GM12872 (cell line): ENCODE results near the gene CDH4.

ENCODE experiments used
- TF ChIP-seq, protein P1 (sequence below): IDR thresholded peaks from 3 replicates; pipeline ENCODE4 v1.5.1; 2011; ENCODE audit warnings: low read depth, mild to moderate bottlenecking, low read length, moderate library complexity; ENCODE audit not compliant: insufficient read depth

The CDH4 gene

DNA sequence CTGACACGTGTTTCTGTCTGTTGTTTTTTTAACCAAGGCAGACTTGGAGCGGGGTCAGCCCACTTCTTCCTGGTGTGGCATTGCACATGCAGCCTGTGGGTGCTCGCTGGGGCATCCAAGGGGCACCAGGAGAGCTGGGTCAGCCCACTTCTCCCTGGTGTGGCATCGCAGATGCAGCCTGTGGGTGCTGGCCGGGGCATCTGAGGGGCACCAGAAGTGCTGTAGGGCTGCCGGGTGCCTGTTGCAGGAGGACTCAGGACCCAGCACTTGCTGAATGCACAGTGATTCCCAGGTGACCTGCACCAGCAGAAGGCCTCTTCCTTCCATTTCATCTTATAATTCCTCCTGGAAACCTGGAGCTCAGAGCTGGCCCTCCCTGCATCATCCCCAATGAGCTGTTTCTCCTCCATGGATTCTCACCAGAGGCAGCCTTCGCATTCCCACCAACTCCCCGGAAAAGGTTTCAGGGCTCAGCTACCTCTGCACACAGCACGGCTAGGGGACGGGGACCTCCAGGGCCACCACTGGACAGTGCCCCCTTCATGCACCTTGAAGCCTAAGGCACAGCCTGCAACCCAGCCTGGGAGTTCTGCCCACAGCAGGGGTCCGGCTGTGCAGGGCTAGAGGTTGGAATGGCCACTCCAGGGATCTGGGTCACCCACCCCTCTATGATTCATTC, 594.8 kb downstream of the CDH4 start:
- TF ChIP-seq, protein P1, sequence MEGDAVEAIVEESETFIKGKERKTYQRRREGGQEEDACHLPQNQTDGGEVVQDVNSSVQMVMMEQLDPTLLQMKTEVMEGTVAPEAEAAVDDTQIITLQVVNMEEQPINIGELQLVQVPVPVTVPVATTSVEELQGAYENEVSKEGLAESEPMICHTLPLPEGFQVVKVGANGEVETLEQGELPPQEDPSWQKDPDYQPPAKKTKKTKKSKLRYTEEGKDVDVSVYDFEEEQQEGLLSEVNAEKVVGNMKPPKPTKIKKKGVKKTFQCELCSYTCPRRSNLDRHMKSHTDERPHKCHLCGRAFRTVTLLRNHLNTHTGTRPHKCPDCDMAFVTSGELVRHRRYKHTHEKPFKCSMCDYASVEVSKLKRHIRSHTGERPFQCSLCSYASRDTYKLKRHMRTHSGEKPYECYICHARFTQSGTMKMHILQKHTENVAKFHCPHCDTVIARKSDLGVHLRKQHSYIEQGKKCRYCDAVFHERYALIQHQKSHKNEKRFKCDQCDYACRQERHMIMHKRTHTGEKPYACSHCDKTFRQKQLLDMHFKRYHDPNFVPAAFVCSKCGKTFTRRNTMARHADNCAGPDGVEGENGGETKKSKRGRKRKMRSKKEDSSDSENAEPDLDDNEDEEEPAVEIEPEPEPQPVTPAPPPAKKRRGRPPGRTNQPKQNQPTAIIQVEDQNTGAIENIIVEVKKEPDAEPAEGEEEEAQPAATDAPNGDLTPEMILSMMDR, result no peak

GRCh38 chr20:61847420-61847748, 595.3 kb downstream of the CDH4 start:
- TF ChIP-seq, protein P1, result no peak

GRCh38 chr20:61847986-61848385, 595.9 kb downstream of the CDH4 start:
- TF ChIP-seq, protein P1, result no peak

GRCh38 chr20:61848851-61849250, 596.8 kb downstream of the CDH4 start:
- TF ChIP-seq, protein P1, result no peak

- TF ChIP-seq, protein P1, result no peak
These were observed 597.3 kb downstream of the CDH4 start for GRCh38 chr20:61849376-61849775.

- TF ChIP-seq, protein P1, result no peak
These were observed 597.8 kb downstream of the CDH4 start for GRCh38 chr20:61849822-61850221.

DNA sequence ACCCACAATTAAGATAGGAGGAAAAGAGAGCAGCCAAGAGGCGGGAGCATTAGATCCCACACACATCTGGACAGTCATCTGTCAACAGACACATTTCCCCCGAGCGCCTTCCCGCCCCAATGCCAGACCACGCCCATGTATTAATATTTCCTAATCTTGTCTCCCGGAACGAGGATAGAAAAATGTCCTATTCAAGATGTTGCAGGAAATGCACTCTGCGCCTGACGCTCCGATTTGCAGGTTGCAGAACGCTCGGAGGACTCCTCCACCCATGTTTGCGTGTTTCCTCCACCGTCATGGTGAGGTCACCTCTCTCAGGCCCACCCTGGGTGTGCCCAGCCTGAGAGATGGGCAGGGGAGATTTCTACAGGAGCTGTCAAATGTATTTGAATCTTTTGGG, 598.4 kb downstream of the CDH4 start:
- TF ChIP-seq, protein P1, result no peak
